ENCODE results near the gene REG3G.

- TF ChIP-seq POLR2A (IDR thresholded peaks at IDR 0.05) (no peak), CTCF (IDR thresholded peaks at IDR 0.05) (no peak)
These were observed 47.8 kb upstream of the REG3G start for GRCh38 chr2:78977661-78978145.

Data from lower leg skin (tissue), 3 donors.